K562 (cell line): Measurements from ENCODE around the gene DUSP9.

Source experiments
- CBX2 ChIP-seq: fragments of 200-600 bp; sonication (generic); IDR thresholded peaks from one replicate; pipeline ENCODE4 v1.6.1; 2012; ENCODE audit warnings: mild to moderate bottlenecking, low read length, inconsistent platforms; ENCODE audit not compliant: insufficient read depth, poor library complexity, severe bottlenecking
- CREB3L1 ChIP-seq: fragments of 450-650 bp; IDR thresholded peaks from 2 replicates; pipeline ENCODE4 v1.6.1; 2014; ENCODE audit warnings: low read depth, mild to moderate bottlenecking, moderate library complexity, borderline replicate concordance
- CTBP1 ChIP-seq: fragments of 450-650 bp; IDR thresholded peaks from 2 replicates; pipeline ENCODE4 v1.6.1; 2016; ENCODE audit warnings: borderline replicate concordance
- ELF2 ChIP-seq: fragments of 250-450 bp; sonication (Bioruptor Pico); IDR thresholded peaks from 2 replicates; pipeline ENCODE4 v1.5.0; 2021; ENCODE audit warnings: mild to moderate bottlenecking
- EP300 ChIP-seq: IDR thresholded peaks from 2 replicates; pipeline ENCODE4 v1.6.1; 2012; ENCODE audit warnings: low read length, improper control_type of control experiment
- GTF3C2 ChIP-seq: IDR thresholded peaks from 3 replicates; pipeline ENCODE4 v1.6.1; 2011; ENCODE audit warnings: borderline replicate concordance, mild to moderate bottlenecking, moderate library complexity; ENCODE audit not compliant: insufficient read length; ENCODE audit errors: extremely low read depth
- HIVEP1 ChIP-seq: fragments of 250-450 bp; sonication (Bioruptor Pico); IDR thresholded peaks from 2 replicates; pipeline ENCODE4 v1.4.0; 2020; ENCODE audit warnings: mild to moderate bottlenecking
- HNRNPUL1 ChIP-seq: fragments of 200-400 bp; formaldehyde crosslinking; IDR thresholded peaks from 2 replicates; pipeline ENCODE4 v1.6.1; 2017; ENCODE audit warnings: low read length
- MAX ChIP-seq: sonication (generic); formaldehyde crosslinking; IDR thresholded peaks from 2 replicates; pipeline ENCODE4 v1.9.0; 2022; ENCODE audit warnings: mild to moderate bottlenecking, missing genetic modification reagents
- SMC3 ChIP-seq: conservative IDR thresholded peaks from 2 replicates; pipeline ENCODE4 v1.6.1; 2011; ENCODE audit warnings: low read depth, low read length, improper control_type of control experiment; ENCODE audit not compliant: insufficient read depth
- XRCC3 ChIP-seq: fragments of 450-650 bp; IDR thresholded peaks from 2 replicates; pipeline ENCODE4 v1.6.1; 2017; ENCODE audit warnings: mild to moderate bottlenecking, moderate library complexity
- ZZZ3 ChIP-seq: fragments of 450-650 bp; IDR thresholded peaks from 2 replicates; pipeline ENCODE4 v1.6.1; 2016; ENCODE audit warnings: antibody characterized with exemption, mild to moderate bottlenecking, moderate library complexity
- TF ChIP-seq, protein P1 (sequence below), 3 experiments: IDR thresholded peaks in 2 of 3; conservative IDR thresholded peaks in 1 of 3; 2 replicates each; pipeline ENCODE4 v1.5.1; 2011 to 2012; ENCODE audit warnings: low read length in 3 of 3, mild to moderate bottlenecking in 3 of 3, control low read depth in 2 of 3, improper control_type of control experiment in 1 of 3, inconsistent platforms in 1 of 3, low read depth in 1 of 3, mixed read lengths in 1 of 3, moderate library complexity in 1 of 3; ENCODE audit not compliant: insufficient read depth in 2 of 3

- no peak for TF ChIP-seq CBX2
- no peak for TF ChIP-seq EP300
- no peak for TF ChIP-seq GTF3C2
- no peak for TF ChIP-seq CREB3L1
- TF ChIP-seq XRCC3, result no peak
- no peak for TF ChIP-seq MAX
- TF ChIP-seq CTBP1, result no peak
- TF ChIP-seq, protein P1, sequence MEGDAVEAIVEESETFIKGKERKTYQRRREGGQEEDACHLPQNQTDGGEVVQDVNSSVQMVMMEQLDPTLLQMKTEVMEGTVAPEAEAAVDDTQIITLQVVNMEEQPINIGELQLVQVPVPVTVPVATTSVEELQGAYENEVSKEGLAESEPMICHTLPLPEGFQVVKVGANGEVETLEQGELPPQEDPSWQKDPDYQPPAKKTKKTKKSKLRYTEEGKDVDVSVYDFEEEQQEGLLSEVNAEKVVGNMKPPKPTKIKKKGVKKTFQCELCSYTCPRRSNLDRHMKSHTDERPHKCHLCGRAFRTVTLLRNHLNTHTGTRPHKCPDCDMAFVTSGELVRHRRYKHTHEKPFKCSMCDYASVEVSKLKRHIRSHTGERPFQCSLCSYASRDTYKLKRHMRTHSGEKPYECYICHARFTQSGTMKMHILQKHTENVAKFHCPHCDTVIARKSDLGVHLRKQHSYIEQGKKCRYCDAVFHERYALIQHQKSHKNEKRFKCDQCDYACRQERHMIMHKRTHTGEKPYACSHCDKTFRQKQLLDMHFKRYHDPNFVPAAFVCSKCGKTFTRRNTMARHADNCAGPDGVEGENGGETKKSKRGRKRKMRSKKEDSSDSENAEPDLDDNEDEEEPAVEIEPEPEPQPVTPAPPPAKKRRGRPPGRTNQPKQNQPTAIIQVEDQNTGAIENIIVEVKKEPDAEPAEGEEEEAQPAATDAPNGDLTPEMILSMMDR (IDR thresholded peaks at IDR 0.05 in 2 of 3, conservative IDR thresholded peaks at IDR 0.05 in 1 of 3; ENCODE audit: insufficient read depth in 2 of 3, low read depth in 1 of 3, low read length in 3 of 3), result no peak
- TF ChIP-seq ZZZ3, result no peak
- TF ChIP-seq HNRNPUL1, result no peak
- no peak for TF ChIP-seq ELF2 (CRISPR knock-in tag)
- TF ChIP-seq HIVEP1 (CRISPR knock-in tag), result no peak
- TF ChIP-seq SMC3, result no peak
Observed at GRCh38 chrX:153603131-153603656, 43.8 kb upstream of the DUSP9 start.
